Measurements from ENCODE around the gene TPP2. TPM values are rescaled to one million over a fixed set of nuclear protein-coding genes. Genes with fewer than 3 reads are reported as not detected.

TPP2 gene
- total and polyA plus RNA-seq, 9 of the 15 experiments (the other 6 are each of a cell fraction or from before 2014, with no cell fraction given), result 18.8 to 87.7 (median 55.9) TPM

DNA sequence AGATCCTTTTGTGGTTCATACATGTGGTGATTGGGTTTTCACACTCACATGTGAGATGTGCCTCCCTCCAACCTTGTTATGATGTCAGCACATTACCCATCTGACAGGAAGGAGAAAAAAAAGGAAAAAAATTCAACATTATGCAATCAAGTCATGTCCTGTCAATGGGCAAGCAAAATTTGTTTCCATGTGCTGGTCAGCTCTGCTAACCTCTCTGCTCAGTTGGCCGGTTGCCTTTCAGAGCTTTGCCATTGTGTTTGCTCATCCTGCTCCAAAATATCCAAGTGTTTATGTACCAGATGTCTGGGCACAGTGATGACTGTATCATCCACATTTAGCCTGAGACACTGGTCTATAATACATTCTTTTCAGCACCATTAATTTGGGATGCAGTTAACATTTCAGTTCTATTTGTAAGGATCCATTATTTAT is 125.0 kb downstream of the TPP2 start:
- 0% methylated on average over 1 of the region's 1 CpG for WGBS (ENCODE audit: insufficient coverage, low coverage, missing lambda C conversion rate)
- TF ChIP-seq, protein P1, sequence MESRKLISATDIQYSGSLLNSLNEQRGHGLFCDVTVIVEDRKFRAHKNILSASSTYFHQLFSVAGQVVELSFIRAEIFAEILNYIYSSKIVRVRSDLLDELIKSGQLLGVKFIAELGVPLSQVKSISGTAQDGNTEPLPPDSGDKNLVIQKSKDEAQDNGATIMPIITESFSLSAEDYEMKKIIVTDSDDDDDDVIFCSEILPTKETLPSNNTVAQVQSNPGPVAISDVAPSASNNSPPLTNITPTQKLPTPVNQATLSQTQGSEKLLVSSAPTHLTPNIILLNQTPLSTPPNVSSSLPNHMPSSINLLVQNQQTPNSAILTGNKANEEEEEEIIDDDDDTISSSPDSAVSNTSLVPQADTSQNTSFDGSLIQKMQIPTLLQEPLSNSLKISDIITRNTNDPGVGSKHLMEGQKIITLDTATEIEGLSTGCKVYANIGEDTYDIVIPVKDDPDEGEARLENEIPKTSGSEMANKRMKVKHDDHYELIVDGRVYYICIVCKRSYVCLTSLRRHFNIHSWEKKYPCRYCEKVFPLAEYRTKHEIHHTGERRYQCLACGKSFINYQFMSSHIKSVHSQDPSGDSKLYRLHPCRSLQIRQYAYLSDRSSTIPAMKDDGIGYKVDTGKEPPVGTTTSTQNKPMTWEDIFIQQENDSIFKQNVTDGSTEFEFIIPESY (CRISPR knock-in tag; IDR thresholded peaks at IDR 0.05), result no peak
- TF ChIP-seq ZNF778 (CRISPR knock-in tag; IDR thresholded peaks at IDR 0.05) (no peak), TRIM28 (IDR thresholded peaks at IDR 0.05) (no peak), ZKSCAN8 (CRISPR knock-in tag; IDR thresholded peaks at IDR 0.05) (no peak), RCOR1 (IDR thresholded peaks at IDR 0.05; ENCODE audit: borderline replicate concordance in 1 of 2, low read depth in 2 of 2, low read length in 2 of 2) (no peak), MBD2 (IDR thresholded peaks at IDR 0.05; ENCODE audit: borderline replicate concordance, low read depth) (no peak), ZNF197 (CRISPR knock-in tag; IDR thresholded peaks at IDR 0.05; ENCODE audit: low read depth) (no peak), PCBP1 (IDR thresholded peaks at IDR 0.05; ENCODE audit: low read depth, low read length, poor library complexity, severe bottlenecking) (no peak), MAFG (tag; conservative IDR thresholded peaks at IDR 0.05) (no peak), DLX4 (CRISPR knock-in tag; IDR thresholded peaks at IDR 0.05) (no peak), MAZ (CRISPR knock-in tag; conservative IDR thresholded peaks at IDR 0.05 in 1 of 2, IDR thresholded peaks at IDR 0.05 in 1 of 2) (no peak), SNIP1 (IDR thresholded peaks at IDR 0.05; ENCODE audit: low read depth) (no peak), TEAD1 (CRISPR knock-in tag; IDR thresholded peaks at IDR 0.05) (no peak), GABPB2 (CRISPR knock-in tag; conservative IDR thresholded peaks at IDR 0.05) (no peak), BACH1 (tag; IDR thresholded peaks at IDR 0.05) (no peak)
- TF ChIP-seq, protein P2, sequence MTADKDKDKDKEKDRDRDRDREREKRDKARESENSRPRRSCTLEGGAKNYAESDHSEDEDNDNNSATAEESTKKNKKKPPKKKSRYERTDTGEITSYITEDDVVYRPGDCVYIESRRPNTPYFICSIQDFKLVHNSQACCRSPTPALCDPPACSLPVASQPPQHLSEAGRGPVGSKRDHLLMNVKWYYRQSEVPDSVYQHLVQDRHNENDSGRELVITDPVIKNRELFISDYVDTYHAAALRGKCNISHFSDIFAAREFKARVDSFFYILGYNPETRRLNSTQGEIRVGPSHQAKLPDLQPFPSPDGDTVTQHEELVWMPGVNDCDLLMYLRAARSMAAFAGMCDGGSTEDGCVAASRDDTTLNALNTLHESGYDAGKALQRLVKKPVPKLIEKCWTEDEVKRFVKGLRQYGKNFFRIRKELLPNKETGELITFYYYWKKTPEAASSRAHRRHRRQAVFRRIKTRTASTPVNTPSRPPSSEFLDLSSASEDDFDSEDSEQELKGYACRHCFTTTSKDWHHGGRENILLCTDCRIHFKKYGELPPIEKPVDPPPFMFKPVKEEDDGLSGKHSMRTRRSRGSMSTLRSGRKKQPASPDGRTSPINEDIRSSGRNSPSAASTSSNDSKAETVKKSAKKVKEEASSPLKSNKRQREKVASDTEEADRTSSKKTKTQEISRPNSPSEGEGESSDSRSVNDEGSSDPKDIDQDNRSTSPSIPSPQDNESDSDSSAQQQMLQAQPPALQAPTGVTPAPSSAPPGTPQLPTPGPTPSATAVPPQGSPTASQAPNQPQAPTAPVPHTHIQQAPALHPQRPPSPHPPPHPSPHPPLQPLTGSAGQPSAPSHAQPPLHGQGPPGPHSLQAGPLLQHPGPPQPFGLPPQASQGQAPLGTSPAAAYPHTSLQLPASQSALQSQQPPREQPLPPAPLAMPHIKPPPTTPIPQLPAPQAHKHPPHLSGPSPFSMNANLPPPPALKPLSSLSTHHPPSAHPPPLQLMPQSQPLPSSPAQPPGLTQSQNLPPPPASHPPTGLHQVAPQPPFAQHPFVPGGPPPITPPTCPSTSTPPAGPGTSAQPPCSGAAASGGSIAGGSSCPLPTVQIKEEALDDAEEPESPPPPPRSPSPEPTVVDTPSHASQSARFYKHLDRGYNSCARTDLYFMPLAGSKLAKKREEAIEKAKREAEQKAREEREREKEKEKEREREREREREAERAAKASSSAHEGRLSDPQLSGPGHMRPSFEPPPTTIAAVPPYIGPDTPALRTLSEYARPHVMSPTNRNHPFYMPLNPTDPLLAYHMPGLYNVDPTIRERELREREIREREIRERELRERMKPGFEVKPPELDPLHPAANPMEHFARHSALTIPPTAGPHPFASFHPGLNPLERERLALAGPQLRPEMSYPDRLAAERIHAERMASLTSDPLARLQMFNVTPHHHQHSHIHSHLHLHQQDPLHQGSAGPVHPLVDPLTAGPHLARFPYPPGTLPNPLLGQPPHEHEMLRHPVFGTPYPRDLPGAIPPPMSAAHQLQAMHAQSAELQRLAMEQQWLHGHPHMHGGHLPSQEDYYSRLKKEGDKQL (CRISPR knock-in tag; IDR thresholded peaks at IDR 0.05; ENCODE audit: borderline replicate concordance), result no peak
- ChIA-PET CTCF (ENCODE audit: low intra/inter-chr PET ratio) (no interaction called here), POLR2A (interaction anchor here (0.9 kb wide), 1 partner anchor 10 kb away, joined by 3 read pairs; no protein-coding TSS in a partner anchor)
- no peak overlapping the region for H3K4me3 ChIP-seq
- H3K9me1 ChIP-seq (ENCODE audit: control insufficient read depth, insufficient read depth, low read length), result no peaks in the 10 kb centered on the region
- intact Hi-C loops (cut with micrococcal nuclease) (loop anchor here (5.0 kb wide), 1 partner anchor 1575 kb away; no protein-coding TSS in a partner anchor), in situ Hi-C loops (cut with MboI) (no loop called here)
- no TSS peak for BruUV-seq (replicated peaks)
- no peaks in the 10 kb centered on the region for H4K20me1 ChIP-seq (replicated peaks; ENCODE audit: control insufficient read depth, insufficient read depth, low read length)
- no peaks in the 10 kb centered on the region for H3K79me2 ChIP-seq (ENCODE audit: control insufficient read depth, insufficient read depth, low read length)
- no peak overlapping the region for H2AFZ ChIP-seq (ENCODE audit: low read depth, low read length)
- no peak for ATAC-seq
- H3K4me1 ChIP-seq (replicated peaks in 1 of 2; ENCODE audit: control insufficient read depth in 2 of 2, insufficient read depth in 2 of 2, low read length in 2 of 2), result no peaks in the 10 kb centered on the region
- H3K27me3 ChIP-seq (ENCODE audit: control insufficient read depth in 2 of 2, insufficient read depth in 2 of 2, low read length in 2 of 2), result no peaks in the 10 kb centered on the region
- H3K9ac ChIP-seq (ENCODE audit: insufficient read depth in 1 of 2, low read depth in 2 of 2, low read length in 2 of 2), result no peak overlapping the region
- no peak overlapping the region for H3K27ac ChIP-seq (ENCODE audit: extremely low read depth, low read depth, low read length)
- no peak for DNase-seq (ENCODE audit: extremely low read depth in 1 of 4, low spot score in 3 of 4)
- no peak for FAIRE-seq
- H3K36me3 ChIP-seq (ENCODE audit: control insufficient read depth, insufficient read depth, low read length), result no peaks in the 10 kb centered on the region
- H3K4me2 ChIP-seq (ENCODE audit: insufficient read depth, low read length), result no peak overlapping the region
- H3K9me3 ChIP-seq (replicated peaks; ENCODE audit: control insufficient read depth, insufficient read depth, low read depth, low read length), result no peaks in the 10 kb centered on the region

Data from K562 (cell line).